Psoas muscle (tissue), 8 donors: ENCODE data around the gene DNAAF5. TPM values are rescaled to one million over a fixed set of nuclear protein-coding genes. Genes with fewer than 3 reads are reported as not detected.

ENCODE experiments used
- ATAC-seq, 4 donors: fragments of 200-7000 bp; cut with Tn5 transposase; one replicate each; pipeline ENCODE4 v1.9.1; 2020; ENCODE audit warnings: moderate library complexity in 3 of 4, mild to moderate bottlenecking in 2 of 4
- DNase-seq, 2 donors: peaks; one replicate each; pipeline ENCODE4 v3.0.0-alpha.2; 2020
- H3K27ac ChIP-seq: fragments of 200-600 bp; one replicate; pipeline ENCODE4 v1.8.0; 2022
- H3K27me3 ChIP-seq, 3 donors: fragments of 200-600 bp in 1 of 3; one replicate each; pipeline versions ENCODE4 v1.6.1 to v1.8.0; 2013 to 2022; ENCODE audit warnings: low read length in 2 of 3, mild to moderate bottlenecking in 2 of 3, moderate library complexity in 1 of 3; ENCODE audit not compliant: insufficient read depth in 3 of 3
- H3K36me3 ChIP-seq, 2 donors: fragments of 200-600 bp in 1 of 2; one replicate each; pipeline versions ENCODE4 v1.6.1 to v1.8.0; 2013 to 2022; ENCODE audit warnings: low read depth in 1 of 2, mild to moderate bottlenecking in 1 of 2, moderate library complexity in 1 of 2; ENCODE audit not compliant: insufficient read depth in 1 of 2
- H3K4me1 ChIP-seq: fragments of 200-600 bp; one replicate; pipeline ENCODE4 v1.8.0; 2022
- H3K4me3 ChIP-seq: fragments of 200-600 bp; one replicate; pipeline ENCODE4 v1.8.0; 2022; ENCODE audit warnings: mild to moderate bottlenecking
- H3K9me3 ChIP-seq: fragments of 200-600 bp; one replicate; pipeline ENCODE4 v1.8.0; 2022
- WGBS, 3 donors: extraction: QIAGEN DNeasy Blood & Tissue Kit; methylation state at CpG; one replicate each; pipeline versions ENCODE4 v1.1.6 to v1.1.7; 2013; 5-methylcytosine and 5-hydroxymethylcytosine counted together
- intact Hi-C, 2 donors: fragments of 100-400 bp; cut with DNase I; formaldehyde crosslinking; loops; one replicate each; pipeline versions ENCODE4 v1.11.0 to v1.14.2; 2022
- polyA plus RNA-seq, 3 donors: library from polyadenylated mRNA; stranded (reverse); fragments of 200-250 nt; gene quantifications; one replicate each; pipeline ENCODE4 v1.2.3, GENCODE V29; 2013
- total RNA-seq, 4 donors: library from RNA; stranded (reverse); fragmentation: NEBNext Ultra II Directional in 2 of 4; extraction: Animal tissue kit (Norgen Biotek cat#: 25700) in 2 of 4; gene quantifications; one replicate each; pipeline versions ENCODE4 v1.2.1 to v1.2.4, GENCODE V29; 2021 to 2023
- TF ChIP-seq, protein P1 (sequence below): fragments of 200-600 bp; IDR thresholded peaks from one replicate; pipeline ENCODE4 v1.8.0; 2022; ENCODE audit warnings: antibody characterized with exemption
- donor health status: healthy with polysubstance abuse.
- donor health status: DM: no; HTN: no; CAD: no; lungs with moderate emphysema.
- donor health status: Bipolar disorder and iron deficiency.
- donor health status: healthy.
- donor health status: DM: yes; HTN: yes; CAD: no.
- donor health status: DM: no; HTN: no; CAD: no.
- donor health status: DM: no; HTN: no; CAD: no.
- donor health status: DM: yes; HTN: yes; CAD: no.

DNAAF5 gene
- total and polyA plus RNA-seq, 7 donors = 9.3 to 26.7 (median 17.8) TPM

DNA sequence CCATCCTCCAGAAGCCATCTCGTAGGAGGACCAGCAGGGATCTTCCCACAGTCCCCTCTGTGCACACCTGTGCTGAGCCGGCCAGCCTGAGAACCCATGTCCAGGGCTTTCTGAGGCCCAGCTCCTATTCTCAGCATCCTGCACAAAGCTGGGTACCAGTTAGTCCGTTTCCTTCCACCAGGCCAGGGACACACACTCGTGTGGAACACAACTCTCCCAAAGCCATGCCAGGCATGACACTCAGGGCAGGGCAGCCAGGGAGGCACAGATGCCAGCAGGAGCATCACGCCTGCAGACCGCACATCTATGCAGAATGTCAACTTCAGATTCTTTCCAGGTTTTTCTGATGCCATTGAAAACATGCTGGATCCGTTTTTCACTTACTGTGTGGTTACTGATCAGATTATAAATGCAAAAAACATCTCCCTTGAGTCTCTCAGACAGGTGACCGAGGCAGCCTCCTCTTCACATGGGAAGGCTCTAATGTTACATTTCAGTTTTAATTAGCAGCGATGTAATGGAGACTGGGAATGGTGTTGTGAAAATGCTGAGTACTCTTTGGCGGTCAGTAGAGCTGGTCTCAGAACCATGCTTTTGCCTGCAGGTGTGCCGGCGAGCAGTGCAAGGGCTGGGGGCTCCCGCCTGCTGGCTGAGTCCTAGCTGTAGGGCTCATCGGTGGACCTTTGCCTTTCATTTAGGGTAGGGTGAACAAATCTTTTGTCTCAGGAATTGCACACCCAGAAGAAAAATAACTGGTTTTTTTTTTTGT lies 102.5 kb downstream of the DNAAF5 start:
- peak; percentile 47 to 73 (median 68) for ATAC-seq

DNA sequence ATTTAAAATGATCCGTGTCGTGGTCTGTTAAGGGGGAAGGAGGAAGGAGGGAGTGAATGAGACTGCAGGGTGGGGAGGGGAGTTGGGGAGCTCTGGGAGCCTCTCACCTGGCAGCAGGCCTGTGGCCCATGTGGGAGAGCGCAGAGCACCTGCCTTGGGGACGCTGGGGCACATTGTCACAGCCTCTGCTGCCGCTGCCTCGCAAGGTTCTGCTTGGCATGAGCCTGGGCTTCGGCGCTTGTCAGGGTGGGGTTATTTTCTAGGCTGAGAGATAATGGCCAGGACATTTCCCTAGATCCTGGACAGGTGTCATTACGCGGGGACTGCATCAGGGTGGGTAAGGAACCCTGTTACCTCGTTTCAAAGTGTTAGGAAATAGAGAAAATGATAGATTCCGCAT lies 103.6 kb downstream of the DNAAF5 start:
- Histone ChIP-seq H3K27me3 (no peaks in the 10 kb centered on the region), H3K36me3 (peaks cover 0 to 8% of the 10 kb centered on the region in 2 donors), H3K4me3 (peak overlapping the region; percentile 13), H3K27ac (peak overlapping the region; percentile 96), H3K9me3 (no peaks in the 10 kb centered on the region), H3K4me1 (peaks cover 90% of the 10 kb centered on the region)
- WGBS, 3 donors = 32 to 55% (median 44%) methylated on average over 12 of the region's 12 CpGs
- intact Hi-C loops = no loop called here
- DNase-seq (no peak), ATAC-seq (peak in 3 of 4 donors; percentile 21 to 29 (median 22))
- TF ChIP-seq, protein P1, sequence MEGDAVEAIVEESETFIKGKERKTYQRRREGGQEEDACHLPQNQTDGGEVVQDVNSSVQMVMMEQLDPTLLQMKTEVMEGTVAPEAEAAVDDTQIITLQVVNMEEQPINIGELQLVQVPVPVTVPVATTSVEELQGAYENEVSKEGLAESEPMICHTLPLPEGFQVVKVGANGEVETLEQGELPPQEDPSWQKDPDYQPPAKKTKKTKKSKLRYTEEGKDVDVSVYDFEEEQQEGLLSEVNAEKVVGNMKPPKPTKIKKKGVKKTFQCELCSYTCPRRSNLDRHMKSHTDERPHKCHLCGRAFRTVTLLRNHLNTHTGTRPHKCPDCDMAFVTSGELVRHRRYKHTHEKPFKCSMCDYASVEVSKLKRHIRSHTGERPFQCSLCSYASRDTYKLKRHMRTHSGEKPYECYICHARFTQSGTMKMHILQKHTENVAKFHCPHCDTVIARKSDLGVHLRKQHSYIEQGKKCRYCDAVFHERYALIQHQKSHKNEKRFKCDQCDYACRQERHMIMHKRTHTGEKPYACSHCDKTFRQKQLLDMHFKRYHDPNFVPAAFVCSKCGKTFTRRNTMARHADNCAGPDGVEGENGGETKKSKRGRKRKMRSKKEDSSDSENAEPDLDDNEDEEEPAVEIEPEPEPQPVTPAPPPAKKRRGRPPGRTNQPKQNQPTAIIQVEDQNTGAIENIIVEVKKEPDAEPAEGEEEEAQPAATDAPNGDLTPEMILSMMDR = no peak

More for the DNA sequence above, 102.5 kb downstream of the DNAAF5 start:
- WGBS, 3 donors = 35 to 57% (median 41%) methylated on average over 14 of the region's 14 CpGs
- TF ChIP-seq, protein P1 = no peak
- Histone ChIP-seq H3K36me3 (peaks cover 0 to 8% of the 10 kb centered on the region in 2 donors), H3K27ac (peak overlapping the region; percentile 96), H3K4me3 (peak overlapping the region; percentile 12), H3K4me1 (peaks cover 93% of the 10 kb centered on the region), H3K9me3 (no peaks in the 10 kb centered on the region), H3K27me3 (no peaks in the 10 kb centered on the region)
- DNase-seq = peak in 1 of 2 donors; percentile 74
- intact Hi-C loops = no loop called here

DNA sequence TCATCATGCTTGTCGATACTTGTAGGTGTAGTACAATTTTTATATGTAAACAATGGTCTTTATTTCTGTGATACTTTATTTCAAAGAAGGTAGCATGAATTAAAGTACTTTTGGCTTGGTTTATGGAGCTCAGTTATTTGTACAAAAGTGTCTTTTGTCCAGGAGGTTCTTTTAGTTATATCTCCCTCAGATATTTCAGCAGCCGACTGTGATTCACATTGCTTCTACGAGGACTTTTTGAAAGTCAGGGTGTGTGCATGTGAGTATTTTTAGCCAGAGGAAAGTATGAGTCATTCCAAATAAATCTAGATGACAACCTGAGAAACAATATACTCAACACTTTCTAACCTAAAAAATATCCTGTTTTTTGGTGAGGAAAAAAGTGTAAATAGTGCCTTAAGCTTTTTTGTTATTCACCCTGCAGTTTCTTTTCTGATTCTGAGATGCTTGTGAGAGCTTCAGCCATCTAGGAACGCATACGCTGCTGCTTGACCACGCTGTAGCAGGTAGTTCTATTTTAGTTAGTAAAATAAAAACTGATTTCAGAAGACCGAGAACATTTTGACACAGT lies 105.2 kb downstream of the DNAAF5 start:
- 4 to 14% (median 5%) methylated on average over 7 of the region's 7 CpGs for WGBS, 3 donors
- intact Hi-C loops = no loop called here
- H3K36me3 ChIP-seq = peaks cover 0 to 8% of the 10 kb centered on the region in 2 donors
- peak; percentile 65 to 81 (median 72) for ATAC-seq
- no peaks in the 10 kb centered on the region for H3K9me3 ChIP-seq
- TF ChIP-seq, protein P1 = no peak
- peaks cover 91% of the 10 kb centered on the region for H3K4me1 ChIP-seq
- peak overlapping the region; percentile 54 for H3K4me3 ChIP-seq
- DNase-seq = no peak
- H3K27me3 ChIP-seq = no peaks in the 10 kb centered on the region
- peak overlapping the region; percentile 96 for H3K27ac ChIP-seq

DNA sequence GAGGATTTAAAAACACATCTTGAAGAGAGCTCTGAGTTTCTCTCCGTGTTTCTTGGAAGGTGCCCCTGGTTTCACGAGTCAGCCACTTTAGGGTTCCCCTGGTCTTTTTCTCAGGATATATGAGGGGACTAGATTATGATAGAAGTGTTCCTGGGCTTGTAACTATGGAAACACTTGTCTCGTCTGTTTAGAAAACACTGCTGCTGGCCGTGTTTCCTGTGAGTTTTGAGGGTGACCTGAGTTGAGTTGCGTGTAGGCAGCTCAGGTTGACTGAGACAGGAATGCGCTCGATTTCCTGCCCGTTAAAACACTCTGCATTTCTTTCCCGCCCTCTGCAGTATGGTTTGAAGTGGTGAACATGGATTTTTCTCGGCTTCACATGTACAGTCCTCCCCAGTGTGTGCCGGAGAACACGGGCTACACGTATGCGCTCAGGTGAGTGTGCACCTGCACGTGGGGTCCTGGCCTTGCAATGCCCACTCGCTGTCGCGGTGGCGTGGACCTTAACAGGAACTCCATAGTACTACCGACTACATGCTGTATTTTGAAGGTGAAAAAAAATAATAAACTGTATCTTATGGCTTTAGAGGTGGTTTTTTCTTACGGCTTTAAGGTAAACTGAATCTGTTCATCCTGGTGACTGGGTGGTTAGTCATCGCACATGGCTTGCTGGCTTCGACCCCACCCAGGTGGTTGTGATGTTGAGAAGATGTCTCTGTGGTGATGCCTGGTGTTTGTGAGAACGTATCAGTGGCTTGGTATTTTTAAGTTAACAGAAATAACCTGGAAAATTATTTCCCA lies 105.9 kb downstream of the DNAAF5 start, which contains the start of gene SUN1:
Gene SUN1 (plus strand): TSS at position 310 of the 801 bp plus-strand sequence. CDS start 49 bp downstream, at position 359.
- DNase-seq = no peak
- Histone ChIP-seq H3K9me3 (no peaks in the 10 kb centered on the region), H3K27me3 (no peaks in the 10 kb centered on the region), H3K4me1 (peaks cover 91% of the 10 kb centered on the region), H3K27ac (peak within 1 kb of the TSS; percentile 96), H3K36me3 (peaks cover 0 to 8% of the 10 kb centered on the region in 2 donors), H3K4me3 (peak within 1 kb of the TSS; percentile 54)
- intact Hi-C loops = no loop called here
- TF ChIP-seq, protein P1 = no peak
- 43 to 54% (median 53%) methylated on average over 24 of the region's 24 CpGs for WGBS, 3 donors
- peak in 3 of 4 donors; percentile 30 to 45 (median 39) for ATAC-seq
